WTC11 (cell line): ENCODE measurements around the gene CCSER1. TPM values are rescaled to one million over a fixed set of nuclear protein-coding genes. Genes with fewer than 3 reads are reported as not detected.

ENCODE experiments used
- ATAC-seq: fragments of 200-7000 bp; cut with Tn5 transposase; 2 replicates; pipeline ENCODE4 v1.10.0; 2021; ENCODE audit warnings: mild to moderate bottlenecking, moderate library complexity
- CTCF ChIA-PET: fragments of 300-600 bp; sonication (Branson Sonifier 250); formaldehyde crosslinking; loops from one replicate; lab custom pipeline; 2021; ENCODE audit warnings: antibody characterized with exemption; lab: Charles Lee
- POLR2A ChIA-PET: fragments of 350-600 bp; sonication (Branson Sonifier 250); formaldehyde crosslinking; loops from one replicate; lab custom pipeline; 2021; ENCODE audit warnings: antibody characterized with exemption; lab: Charles Lee
- DNase-seq: peaks from one replicate; pipeline ENCODE4 v3.0.0; 2021; ENCODE audit warnings: low spot score
- H3K27ac Mint-ChIP-seq: 2 replicates; pipeline ENCODE4 v1.8.0; 2021; ENCODE audit warnings: mixed read lengths
- H3K27me3 Mint-ChIP-seq: 2 replicates; pipeline ENCODE4 v1.8.0; 2021; ENCODE audit warnings: low read depth, mild to moderate bottlenecking, moderate library complexity, mixed read lengths
- H3K36me3 Mint-ChIP-seq: 2 replicates; pipeline ENCODE4 v1.8.0; 2021; ENCODE audit warnings: mixed read lengths
- H3K4me1 Mint-ChIP-seq: 2 replicates; pipeline ENCODE4 v1.8.0; 2022; ENCODE audit warnings: mixed read lengths
- H3K4me3 Mint-ChIP-seq: 2 replicates; pipeline ENCODE4 v1.8.0; 2021; ENCODE audit warnings: mild to moderate bottlenecking, moderate library complexity, mixed read lengths
- H3K9me3 Mint-ChIP-seq: 2 replicates; pipeline ENCODE4 v1.8.0; 2021; ENCODE audit warnings: mixed read lengths
- CREB1 ChIP-seq: sonication (generic); formaldehyde crosslinking; IDR thresholded peaks from 2 replicates; pipeline ENCODE4 v1.8.0; 2023; ENCODE audit warnings: mild to moderate bottlenecking, missing genetic modification reagents
- JUN ChIP-seq: sonication (generic); formaldehyde crosslinking; IDR thresholded peaks from 2 replicates; pipeline ENCODE4 v1.8.0; 2023; ENCODE audit warnings: mild to moderate bottlenecking, missing genetic modification reagents
- MYBL2 ChIP-seq: sonication (generic); formaldehyde crosslinking; IDR thresholded peaks from 2 replicates; pipeline ENCODE4 v1.8.1; 2023; ENCODE audit warnings: mild to moderate bottlenecking, moderate library complexity, missing genetic modification reagents
- OVOL2 ChIP-seq: fragments of 250-450 bp; sonication (Bioruptor Pico); IDR thresholded peaks from 2 replicates; pipeline ENCODE4 v1.9.0; 2021; ENCODE audit warnings: mild to moderate bottlenecking, borderline replicate concordance
- RELA ChIP-seq: sonication (generic); formaldehyde crosslinking; IDR thresholded peaks from 2 replicates; pipeline ENCODE4 v1.8.1; 2022; ENCODE audit warnings: missing genetic modification reagents, mild to moderate bottlenecking, borderline replicate concordance
- SMAD3 ChIP-seq: sonication (generic); formaldehyde crosslinking; IDR thresholded peaks from 2 replicates; pipeline ENCODE4 v1.8.0; 2022; ENCODE audit warnings: missing genetic modification reagents, mild to moderate bottlenecking, borderline replicate concordance
- SOX15 ChIP-seq: fragments of 250-450 bp; sonication (Bioruptor Pico); IDR thresholded peaks from 2 replicates; pipeline ENCODE4 v1.9.0; 2021; ENCODE audit warnings: mild to moderate bottlenecking
- SP1 ChIP-seq: sonication (generic); formaldehyde crosslinking; conservative IDR thresholded peaks from 2 replicates; pipeline ENCODE4 v1.8.1; 2022; ENCODE audit warnings: missing genetic modification reagents
- TCF7 ChIP-seq: sonication (generic); formaldehyde crosslinking; IDR thresholded peaks from 2 replicates; pipeline ENCODE4 v1.8.0; 2022; ENCODE audit warnings: mild to moderate bottlenecking, low read depth, missing genetic modification reagents, moderate library complexity
- ZNF121 ChIP-seq: sonication (generic); formaldehyde crosslinking; IDR thresholded peaks from 2 replicates; pipeline ENCODE4 v1.8.0; 2023; ENCODE audit warnings: missing genetic modification reagents
- ZNF138 ChIP-seq: sonication (generic); formaldehyde crosslinking; conservative IDR thresholded peaks from 2 replicates; pipeline ENCODE4 v1.8.1; 2022; ENCODE audit warnings: mild to moderate bottlenecking, moderate library complexity, missing genetic modification reagents
- ZNF232 ChIP-seq: sonication (generic); formaldehyde crosslinking; IDR thresholded peaks from 2 replicates; pipeline ENCODE4 v1.8.0; 2022; ENCODE audit warnings: mild to moderate bottlenecking, missing genetic modification reagents
- ZNF671 ChIP-seq: fragments of 250-450 bp; sonication (Bioruptor Pico); IDR thresholded peaks from 2 replicates; pipeline ENCODE4 v1.8.0; 2021; ENCODE audit warnings: mild to moderate bottlenecking
- total RNA-seq: library from RNA; stranded (reverse); gene quantifications from 3 replicates; pipeline ENCODE4 v1.2.3, GENCODE V29; 2021
- TF ChIP-seq, protein P1 (sequence below): sonication (generic); formaldehyde crosslinking; conservative IDR thresholded peaks from 2 replicates; pipeline ENCODE4 v1.8.1; 2022; ENCODE audit warnings: mild to moderate bottlenecking, missing genetic modification reagents
- TF ChIP-seq, protein P2 (sequence below): fragments of 250-450 bp; sonication (Bioruptor Pico); IDR thresholded peaks from 2 replicates; pipeline ENCODE4 v1.9.0; 2021; ENCODE audit warnings: mild to moderate bottlenecking
- TF ChIP-seq, protein P3 (sequence below): sonication (generic); formaldehyde crosslinking; IDR thresholded peaks from 2 replicates; pipeline ENCODE4 v1.8.1; 2022; ENCODE audit warnings: missing genetic modification reagents, borderline replicate concordance
- TF ChIP-seq, protein P4 (sequence below): fragments of 250-450 bp; sonication (Bioruptor Pico); IDR thresholded peaks from 2 replicates; pipeline ENCODE4 v1.9.0; 2021; ENCODE audit warnings: mild to moderate bottlenecking, borderline replicate concordance
- TF ChIP-seq, protein P5 (sequence below): sonication (generic); formaldehyde crosslinking; IDR thresholded peaks from 2 replicates; pipeline ENCODE4 v1.8.0; 2022; ENCODE audit warnings: mild to moderate bottlenecking, missing genetic modification reagents
- TF ChIP-seq, protein P6 (sequence below): fragments of 250-450 bp; sonication (Bioruptor Pico); IDR thresholded peaks from 2 replicates; pipeline ENCODE4 v1.8.0; 2021; ENCODE audit warnings: mild to moderate bottlenecking
- TF ChIP-seq, protein P7 (sequence below): fragments of 250-450 bp; sonication (Bioruptor Pico); conservative IDR thresholded peaks from 2 replicates; pipeline ENCODE4 v1.9.0; 2021; ENCODE audit warnings: mild to moderate bottlenecking
- TF ChIP-seq, protein P8 (sequence below): sonication (generic); formaldehyde crosslinking; IDR thresholded peaks from 2 replicates; pipeline ENCODE4 v1.8.1; 2023; ENCODE audit warnings: mild to moderate bottlenecking, missing genetic modification reagents

CCSER1 gene
- total RNA-seq, 1 experiment from 2014 or later: 0.87 TPM

DNA sequence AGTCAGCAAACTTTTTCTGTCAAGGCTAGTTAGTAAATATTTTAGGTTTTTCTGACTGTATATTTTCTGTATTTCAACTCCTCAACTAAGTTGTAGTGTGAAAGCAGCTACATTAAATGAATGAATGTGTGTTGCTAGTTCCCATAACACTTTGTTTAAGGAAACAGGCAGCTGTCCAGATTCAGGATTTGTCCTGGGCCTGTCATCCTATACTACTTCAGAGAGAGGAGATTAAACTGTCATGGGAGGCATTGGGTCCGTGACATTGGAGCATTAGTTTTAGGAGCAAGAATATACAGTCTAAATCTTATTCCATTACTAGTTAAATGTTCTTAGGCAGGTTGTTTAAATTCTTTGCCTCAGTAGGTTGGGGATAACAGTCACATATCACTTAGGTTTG, 516.0 kb downstream of the CCSER1 start:
- TF ChIP-seq, protein P1, sequence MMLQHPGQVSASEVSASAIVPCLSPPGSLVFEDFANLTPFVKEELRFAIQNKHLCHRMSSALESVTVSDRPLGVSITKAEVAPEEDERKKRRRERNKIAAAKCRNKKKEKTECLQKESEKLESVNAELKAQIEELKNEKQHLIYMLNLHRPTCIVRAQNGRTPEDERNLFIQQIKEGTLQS (CRISPR knock-in tag): no peak
- TF ChIP-seq, protein P2, sequence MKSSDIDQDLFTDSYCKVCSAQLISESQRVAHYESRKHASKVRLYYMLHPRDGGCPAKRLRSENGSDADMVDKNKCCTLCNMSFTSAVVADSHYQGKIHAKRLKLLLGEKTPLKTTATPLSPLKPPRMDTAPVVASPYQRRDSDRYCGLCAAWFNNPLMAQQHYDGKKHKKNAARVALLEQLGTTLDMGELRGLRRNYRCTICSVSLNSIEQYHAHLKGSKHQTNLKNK: no peak
- TF ChIP-seq TCF7 (CRISPR knock-in tag) (no peak), ZNF121 (no peak), SOX15 (CRISPR knock-in tag) (no peak), ZNF138 (CRISPR knock-in tag) (no peak)
- TF ChIP-seq, protein P3, sequence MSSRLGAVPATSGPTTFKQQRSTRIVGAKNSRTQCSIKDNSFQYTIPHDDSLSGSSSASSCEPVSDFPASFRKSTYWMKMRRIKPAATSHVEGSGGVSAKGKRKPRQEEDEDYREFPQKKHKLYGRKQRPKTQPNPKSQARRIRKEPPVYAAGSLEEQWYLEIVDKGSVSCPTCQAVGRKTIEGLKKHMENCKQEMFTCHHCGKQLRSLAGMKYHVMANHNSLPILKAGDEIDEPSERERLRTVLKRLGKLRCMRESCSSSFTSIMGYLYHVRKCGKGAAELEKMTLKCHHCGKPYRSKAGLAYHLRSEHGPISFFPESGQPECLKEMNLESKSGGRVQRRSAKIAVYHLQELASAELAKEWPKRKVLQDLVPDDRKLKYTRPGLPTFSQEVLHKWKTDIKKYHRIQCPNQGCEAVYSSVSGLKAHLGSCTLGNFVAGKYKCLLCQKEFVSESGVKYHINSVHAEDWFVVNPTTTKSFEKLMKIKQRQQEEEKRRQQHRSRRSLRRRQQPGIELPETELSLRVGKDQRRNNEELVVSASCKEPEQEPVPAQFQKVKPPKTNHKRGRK (CRISPR knock-in tag): no peak
- TF ChIP-seq, protein P4, sequence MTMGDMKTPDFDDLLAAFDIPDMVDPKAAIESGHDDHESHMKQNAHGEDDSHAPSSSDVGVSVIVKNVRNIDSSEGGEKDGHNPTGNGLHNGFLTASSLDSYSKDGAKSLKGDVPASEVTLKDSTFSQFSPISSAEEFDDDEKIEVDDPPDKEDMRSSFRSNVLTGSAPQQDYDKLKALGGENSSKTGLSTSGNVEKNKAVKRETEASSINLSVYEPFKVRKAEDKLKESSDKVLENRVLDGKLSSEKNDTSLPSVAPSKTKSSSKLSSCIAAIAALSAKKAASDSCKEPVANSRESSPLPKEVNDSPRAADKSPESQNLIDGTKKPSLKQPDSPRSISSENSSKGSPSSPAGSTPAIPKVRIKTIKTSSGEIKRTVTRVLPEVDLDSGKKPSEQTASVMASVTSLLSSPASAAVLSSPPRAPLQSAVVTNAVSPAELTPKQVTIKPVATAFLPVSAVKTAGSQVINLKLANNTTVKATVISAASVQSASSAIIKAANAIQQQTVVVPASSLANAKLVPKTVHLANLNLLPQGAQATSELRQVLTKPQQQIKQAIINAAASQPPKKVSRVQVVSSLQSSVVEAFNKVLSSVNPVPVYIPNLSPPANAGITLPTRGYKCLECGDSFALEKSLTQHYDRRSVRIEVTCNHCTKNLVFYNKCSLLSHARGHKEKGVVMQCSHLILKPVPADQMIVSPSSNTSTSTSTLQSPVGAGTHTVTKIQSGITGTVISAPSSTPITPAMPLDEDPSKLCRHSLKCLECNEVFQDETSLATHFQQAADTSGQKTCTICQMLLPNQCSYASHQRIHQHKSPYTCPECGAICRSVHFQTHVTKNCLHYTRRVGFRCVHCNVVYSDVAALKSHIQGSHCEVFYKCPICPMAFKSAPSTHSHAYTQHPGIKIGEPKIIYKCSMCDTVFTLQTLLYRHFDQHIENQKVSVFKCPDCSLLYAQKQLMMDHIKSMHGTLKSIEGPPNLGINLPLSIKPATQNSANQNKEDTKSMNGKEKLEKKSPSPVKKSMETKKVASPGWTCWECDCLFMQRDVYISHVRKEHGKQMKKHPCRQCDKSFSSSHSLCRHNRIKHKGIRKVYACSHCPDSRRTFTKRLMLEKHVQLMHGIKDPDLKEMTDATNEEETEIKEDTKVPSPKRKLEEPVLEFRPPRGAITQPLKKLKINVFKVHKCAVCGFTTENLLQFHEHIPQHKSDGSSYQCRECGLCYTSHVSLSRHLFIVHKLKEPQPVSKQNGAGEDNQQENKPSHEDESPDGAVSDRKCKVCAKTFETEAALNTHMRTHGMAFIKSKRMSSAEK (CRISPR knock-in tag): no peak
- TF ChIP-seq, protein P5, sequence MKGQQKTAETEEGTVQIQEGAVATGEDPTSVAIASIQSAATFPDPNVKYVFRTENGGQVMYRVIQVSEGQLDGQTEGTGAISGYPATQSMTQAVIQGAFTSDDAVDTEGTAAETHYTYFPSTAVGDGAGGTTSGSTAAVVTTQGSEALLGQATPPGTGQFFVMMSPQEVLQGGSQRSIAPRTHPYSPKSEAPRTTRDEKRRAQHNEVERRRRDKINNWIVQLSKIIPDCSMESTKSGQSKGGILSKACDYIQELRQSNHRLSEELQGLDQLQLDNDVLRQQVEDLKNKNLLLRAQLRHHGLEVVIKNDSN: no peak
- no peak for ATAC-seq
- DNase-seq: no peak
- H3K9me3 Mint-ChIP-seq: no peaks in the 10 kb centered on the region
- no peaks in the 10 kb centered on the region for H3K4me1 Mint-ChIP-seq
- CTCF ChIA-PET: no interaction called here
- no peak overlapping the region for H3K4me3 Mint-ChIP-seq
- H3K27ac Mint-ChIP-seq: no peak overlapping the region
- H3K27me3 Mint-ChIP-seq: no peaks in the 10 kb centered on the region
- POLR2A ChIA-PET: no interaction called here
- no peaks in the 10 kb centered on the region for H3K36me3 Mint-ChIP-seq

DNA sequence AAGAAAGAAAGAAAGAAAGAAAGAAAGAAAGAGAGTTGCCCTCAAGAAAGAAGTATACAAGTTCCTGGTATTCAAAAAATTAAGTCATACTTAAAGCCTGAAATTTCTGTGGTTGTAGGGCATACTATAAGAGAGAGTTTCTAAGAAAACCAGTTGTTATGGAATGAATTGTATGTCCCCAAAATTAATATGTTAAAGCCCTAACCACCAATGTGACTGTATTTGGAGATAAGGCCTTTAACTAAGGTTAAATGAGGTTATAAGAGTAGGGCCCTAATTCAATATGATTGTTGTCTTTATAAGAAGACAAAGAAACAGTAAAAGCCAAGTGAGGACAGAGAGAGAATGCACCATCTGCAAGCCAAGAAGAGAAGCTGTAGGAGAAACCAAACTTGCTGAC, 521.1 kb downstream of the CCSER1 start:
- ChIA-PET CTCF (no interaction called here), POLR2A (no interaction called here)
- no peaks in the 10 kb centered on the region; the same call in 1 of the 2 replicates for H3K27me3 Mint-ChIP-seq
- H3K36me3 Mint-ChIP-seq: no peaks in the 10 kb centered on the region
- DNase-seq: no peak
- H3K4me3 Mint-ChIP-seq: no peak overlapping the region
- no peak overlapping the region for H3K27ac Mint-ChIP-seq
- H3K9me3 Mint-ChIP-seq: peaks cover 13% of the 10 kb centered on the region
- H3K4me1 Mint-ChIP-seq: no peaks in the 10 kb centered on the region
- no peak for ATAC-seq
- TF ChIP-seq SOX15 (CRISPR knock-in tag): no peak
- TF ChIP-seq, protein P6, sequence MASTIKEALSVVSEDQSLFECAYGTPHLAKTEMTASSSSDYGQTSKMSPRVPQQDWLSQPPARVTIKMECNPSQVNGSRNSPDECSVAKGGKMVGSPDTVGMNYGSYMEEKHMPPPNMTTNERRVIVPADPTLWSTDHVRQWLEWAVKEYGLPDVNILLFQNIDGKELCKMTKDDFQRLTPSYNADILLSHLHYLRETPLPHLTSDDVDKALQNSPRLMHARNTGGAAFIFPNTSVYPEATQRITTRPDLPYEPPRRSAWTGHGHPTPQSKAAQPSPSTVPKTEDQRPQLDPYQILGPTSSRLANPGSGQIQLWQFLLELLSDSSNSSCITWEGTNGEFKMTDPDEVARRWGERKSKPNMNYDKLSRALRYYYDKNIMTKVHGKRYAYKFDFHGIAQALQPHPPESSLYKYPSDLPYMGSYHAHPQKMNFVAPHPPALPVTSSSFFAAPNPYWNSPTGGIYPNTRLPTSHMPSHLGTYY (CRISPR knock-in tag): no peak
- no peak for TF ChIP-seq SMAD3 (CRISPR knock-in tag)
- TF ChIP-seq ZNF671: no peak
- TF ChIP-seq, protein P7, sequence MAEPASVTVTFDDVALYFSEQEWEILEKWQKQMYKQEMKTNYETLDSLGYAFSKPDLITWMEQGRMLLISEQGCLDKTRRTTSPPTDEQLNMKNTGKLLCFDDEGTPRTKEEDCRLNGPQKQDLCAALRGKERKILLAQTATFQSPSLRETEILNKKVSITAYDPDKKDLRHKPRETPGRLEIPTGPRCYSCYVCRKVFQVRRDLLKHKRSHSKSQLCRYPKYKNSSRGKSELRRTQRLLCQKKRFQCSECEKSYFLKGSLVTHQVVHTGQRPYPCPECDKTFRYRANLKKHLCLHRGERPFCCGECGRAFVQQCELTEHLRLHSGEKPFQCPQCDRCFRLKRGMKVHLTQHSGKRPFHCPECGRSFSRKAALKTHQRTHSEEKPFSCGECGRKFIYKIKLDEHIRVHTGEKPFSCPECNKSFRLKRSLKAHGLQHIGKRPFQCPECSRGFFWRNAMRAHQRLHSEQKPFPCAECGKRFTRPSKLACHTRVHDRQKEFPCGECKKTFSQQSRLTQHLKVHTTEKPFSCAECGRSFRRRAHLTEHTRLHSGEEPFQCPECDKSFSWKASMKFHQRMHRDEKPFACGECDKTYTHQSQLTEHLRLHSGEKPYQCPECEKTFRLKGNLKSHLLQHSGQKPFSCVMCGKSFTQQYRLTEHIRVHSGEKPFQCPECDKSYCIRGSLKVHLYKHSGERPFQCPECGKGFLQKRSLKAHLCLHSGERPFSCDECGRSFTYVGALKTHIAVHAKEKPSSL: no peak
- TF ChIP-seq, protein P5: no peak
- TF ChIP-seq MYBL2: no peak
- no peak for TF ChIP-seq JUN
- TF ChIP-seq RELA (CRISPR knock-in tag): no peak
- TF ChIP-seq CREB1 (CRISPR knock-in tag): no peak
- TF ChIP-seq OVOL2 (CRISPR knock-in tag): no peak
- no peak for TF ChIP-seq ZNF232 (CRISPR knock-in tag)
- TF ChIP-seq, protein P8, sequence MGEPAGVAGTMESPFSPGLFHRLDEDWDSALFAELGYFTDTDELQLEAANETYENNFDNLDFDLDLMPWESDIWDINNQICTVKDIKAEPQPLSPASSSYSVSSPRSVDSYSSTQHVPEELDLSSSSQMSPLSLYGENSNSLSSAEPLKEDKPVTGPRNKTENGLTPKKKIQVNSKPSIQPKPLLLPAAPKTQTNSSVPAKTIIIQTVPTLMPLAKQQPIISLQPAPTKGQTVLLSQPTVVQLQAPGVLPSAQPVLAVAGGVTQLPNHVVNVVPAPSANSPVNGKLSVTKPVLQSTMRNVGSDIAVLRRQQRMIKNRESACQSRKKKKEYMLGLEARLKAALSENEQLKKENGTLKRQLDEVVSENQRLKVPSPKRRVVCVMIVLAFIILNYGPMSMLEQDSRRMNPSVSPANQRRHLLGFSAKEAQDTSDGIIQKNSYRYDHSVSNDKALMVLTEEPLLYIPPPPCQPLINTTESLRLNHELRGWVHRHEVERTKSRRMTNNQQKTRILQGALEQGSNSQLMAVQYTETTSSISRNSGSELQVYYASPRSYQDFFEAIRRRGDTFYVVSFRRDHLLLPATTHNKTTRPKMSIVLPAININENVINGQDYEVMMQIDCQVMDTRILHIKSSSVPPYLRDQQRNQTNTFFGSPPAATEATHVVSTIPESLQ (CRISPR knock-in tag): no peak
- TF ChIP-seq SP1: no peak
